ENCODE data around the gene C5orf34. TPM values are rescaled to one million over a fixed set of nuclear protein-coding genes. Genes with fewer than 3 reads are reported as not detected.
"Not testable (repeated sequence)": the region's sequence is repeated elsewhere in the genome, so short reads cannot be mapped to it uniquely, and the experiment has no call there.

The C5orf34 gene
- total and polyA plus RNA-seq, 2 donors: 5.3 to 8.2 TPM

DNA sequence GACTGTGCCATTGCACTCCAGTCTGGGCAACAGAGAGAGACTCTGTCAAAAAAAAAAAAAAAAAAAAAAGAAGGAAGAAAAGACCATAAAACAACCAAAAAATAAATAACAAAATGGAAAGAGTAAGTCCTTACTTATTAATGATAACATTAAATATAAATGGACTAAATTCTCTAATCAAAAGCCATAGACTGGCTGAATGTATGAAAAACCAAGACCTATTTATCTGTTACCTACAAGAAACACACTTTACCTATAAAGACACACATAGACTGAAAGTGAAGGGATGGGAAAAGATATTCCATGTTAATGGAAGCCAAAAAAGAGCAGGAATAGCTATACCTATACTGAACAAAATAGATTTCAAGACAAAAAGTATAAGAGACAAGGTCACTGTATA lies 47.8 kb downstream of the C5orf34 start:
- DNase-seq (ENCODE audit: low read depth in 6 of 9, low spot score in 9 of 9): no peak
- Histone ChIP-seq H3K27ac (ENCODE audit: low read depth in 1 of 2, low read length in 1 of 2) (no peak overlapping the region), H3K36me3 (ENCODE audit: control insufficient read depth in 2 of 2, insufficient read depth in 2 of 2, low read length in 1 of 2) (no peaks in the 10 kb centered on the region), H3K27me3 (ENCODE audit: control insufficient read depth in 2 of 2, insufficient read depth in 1 of 2, low read length in 1 of 2) (no peaks in the 10 kb centered on the region), H3K4me1 (ENCODE audit: control insufficient read depth in 2 of 2, insufficient read depth in 2 of 2, low read length in 2 of 2) (no peaks in the 10 kb centered on the region), H3K4me3 (ENCODE audit: low read length in 2 of 2) (no peak overlapping the region), H3K9me3 (ENCODE audit: control insufficient read depth in 2 of 2, insufficient read depth in 1 of 2, low read length in 1 of 2) (no peaks in the 10 kb centered on the region)

DNA sequence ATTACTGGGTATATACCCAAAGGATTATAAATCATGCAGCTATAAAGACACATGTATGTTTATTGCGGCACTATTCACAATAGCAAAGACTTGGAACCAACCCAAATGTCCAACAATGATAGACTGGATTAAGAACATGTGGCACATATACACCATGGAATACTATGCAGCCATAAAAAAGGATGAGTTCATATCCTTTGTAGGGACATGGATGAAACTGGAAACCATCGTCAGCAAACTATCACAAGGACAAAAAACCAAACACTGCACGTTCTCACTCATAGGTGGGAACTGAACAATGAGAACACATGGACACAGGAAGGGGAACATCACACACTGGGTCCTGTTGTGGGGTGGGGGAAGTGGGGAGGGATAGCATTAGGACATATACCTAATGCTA lies 49.5 kb downstream of the C5orf34 start:
- DNase-seq (ENCODE audit: low read depth in 6 of 9, low spot score in 9 of 9); H3K4me1 ChIP-seq (ENCODE audit: control insufficient read depth in 2 of 2, insufficient read depth in 2 of 2, low read length in 2 of 2); H3K36me3 ChIP-seq (ENCODE audit: control insufficient read depth in 2 of 2, insufficient read depth in 2 of 2, low read length in 1 of 2); H3K4me3 ChIP-seq (ENCODE audit: low read length in 2 of 2); H3K27ac ChIP-seq (ENCODE audit: low read depth in 1 of 2, low read length in 1 of 2); H3K27me3 ChIP-seq (ENCODE audit: control insufficient read depth in 2 of 2, insufficient read depth in 1 of 2, low read length in 1 of 2): not testable (repeated sequence)
- peaks cover 0 to 13% of the 10 kb centered on the region in 2 donors for H3K9me3 ChIP-seq (ENCODE audit: control insufficient read depth in 2 of 2, insufficient read depth in 1 of 2, low read length in 1 of 2)
- WGBS: 97% methylated on average over 3 of the region's 3 CpGs

DNA sequence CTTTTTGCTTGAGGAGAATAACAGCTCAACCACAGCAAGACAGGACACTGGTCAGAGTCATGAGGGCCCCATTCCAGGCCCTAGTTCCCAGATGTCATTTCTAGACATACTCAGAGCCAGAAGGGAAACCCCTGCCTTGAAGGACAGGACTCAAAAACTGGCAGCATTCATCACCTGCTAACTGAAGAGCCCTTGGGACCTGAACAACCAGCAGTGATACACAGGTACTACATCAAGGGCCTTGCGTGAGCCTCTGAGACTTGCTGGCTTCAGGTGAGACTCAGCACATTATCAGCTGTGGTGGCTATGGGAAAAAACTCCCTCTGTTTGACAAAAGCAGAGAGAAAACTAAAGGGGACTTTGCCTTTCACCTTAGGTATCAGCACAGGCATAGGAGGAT lies 53.9 kb downstream of the C5orf34 start:
- 100% methylated on average over 1 of the region's 1 CpG for WGBS
- H3K27me3 ChIP-seq (ENCODE audit: control insufficient read depth in 2 of 2, insufficient read depth in 1 of 2, low read length in 1 of 2): no peaks in the 10 kb centered on the region
- peaks cover 0 to 4% of the 10 kb centered on the region in 2 donors for H3K36me3 ChIP-seq (ENCODE audit: control insufficient read depth in 2 of 2, insufficient read depth in 2 of 2, low read length in 1 of 2)
- DNase-seq (ENCODE audit: low read depth in 6 of 9, low spot score in 9 of 9): no peak
- no peaks in the 10 kb centered on the region for H3K4me1 ChIP-seq (ENCODE audit: control insufficient read depth in 2 of 2, insufficient read depth in 2 of 2, low read length in 2 of 2)
- H3K9me3 ChIP-seq (ENCODE audit: control insufficient read depth in 2 of 2, insufficient read depth in 1 of 2, low read length in 1 of 2): peaks cover 0 to 17% of the 10 kb centered on the region in 2 donors
- H3K4me3 ChIP-seq (ENCODE audit: low read length in 2 of 2): no peak overlapping the region
- H3K27ac ChIP-seq (ENCODE audit: low read depth in 1 of 2, low read length in 1 of 2): no peak overlapping the region

DNA sequence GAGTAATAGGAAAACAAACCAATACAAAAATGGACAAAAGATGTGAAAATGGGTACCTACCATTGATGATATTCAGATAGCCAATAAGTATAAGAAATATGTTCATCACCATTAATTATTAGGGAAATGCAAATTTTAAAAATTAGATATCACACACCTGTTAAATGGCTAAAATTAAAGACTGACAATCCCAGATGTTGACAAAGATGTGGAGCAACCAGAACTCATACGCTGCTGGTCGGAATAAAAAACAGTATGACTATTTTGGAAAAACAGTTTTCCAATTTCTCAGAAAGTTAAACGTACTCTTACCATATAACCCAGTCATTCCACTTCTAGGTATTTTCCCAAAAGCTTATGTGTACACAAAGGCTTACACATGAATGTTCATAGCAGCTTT lies 58.4 kb downstream of the C5orf34 start:
- DNase-seq (ENCODE audit: low read depth in 6 of 9, low spot score in 9 of 9): no peak
- H3K36me3 ChIP-seq (ENCODE audit: control insufficient read depth in 2 of 2, insufficient read depth in 2 of 2, low read length in 1 of 2): peaks cover 0 to 4% of the 10 kb centered on the region in 2 donors
- 98% methylated on average over 3 of the region's 3 CpGs for WGBS

DNA sequence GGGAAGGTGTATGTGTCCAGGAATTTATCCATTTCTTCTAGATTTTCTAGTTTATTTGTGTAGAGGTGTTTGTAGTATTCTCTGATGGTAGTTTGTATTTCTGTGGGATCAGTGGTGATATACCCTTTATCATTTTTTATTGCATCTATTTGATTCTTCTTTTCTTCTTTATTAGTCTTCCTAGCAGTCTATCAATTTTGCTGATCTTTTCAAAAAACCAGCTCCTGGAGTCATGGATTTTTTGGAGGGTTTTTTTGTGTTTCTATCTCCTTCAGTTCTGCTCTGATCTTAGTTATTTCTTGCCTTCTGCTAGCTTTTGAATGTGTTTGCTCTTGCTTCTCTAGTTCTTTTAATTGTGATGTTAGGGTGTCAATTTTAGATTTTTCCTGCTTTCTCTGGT lies 73.4 kb downstream of the C5orf34 start:
- not testable (repeated sequence) for H3K36me3 ChIP-seq (ENCODE audit: control insufficient read depth in 2 of 2, insufficient read depth in 2 of 2, low read length in 1 of 2); H3K4me1 ChIP-seq (ENCODE audit: control insufficient read depth in 2 of 2, insufficient read depth in 2 of 2, low read length in 2 of 2); H3K27me3 ChIP-seq (ENCODE audit: control insufficient read depth in 2 of 2, insufficient read depth in 1 of 2, low read length in 1 of 2); H3K9me3 ChIP-seq (ENCODE audit: control insufficient read depth in 2 of 2, insufficient read depth in 1 of 2, low read length in 1 of 2); H3K4me3 ChIP-seq (ENCODE audit: low read length in 2 of 2); DNase-seq (ENCODE audit: low read depth in 6 of 9, low spot score in 9 of 9); H3K27ac ChIP-seq (ENCODE audit: low read depth in 1 of 2, low read length in 1 of 2)

More for the DNA sequence above, 58.4 kb downstream of the C5orf34 start:
- Histone ChIP-seq H3K4me1 (ENCODE audit: control insufficient read depth in 2 of 2, insufficient read depth in 2 of 2, low read length in 2 of 2) (no peaks in the 10 kb centered on the region), H3K4me3 (ENCODE audit: low read length in 2 of 2) (no peak overlapping the region), H3K27ac (ENCODE audit: low read depth in 1 of 2, low read length in 1 of 2) (no peak overlapping the region), H3K9me3 (ENCODE audit: control insufficient read depth in 2 of 2, insufficient read depth in 1 of 2, low read length in 1 of 2) (peaks cover 0 to 14% of the 10 kb centered on the region in 2 donors), H3K27me3 (ENCODE audit: control insufficient read depth in 2 of 2, insufficient read depth in 1 of 2, low read length in 1 of 2) (no peaks in the 10 kb centered on the region)

DNA sequence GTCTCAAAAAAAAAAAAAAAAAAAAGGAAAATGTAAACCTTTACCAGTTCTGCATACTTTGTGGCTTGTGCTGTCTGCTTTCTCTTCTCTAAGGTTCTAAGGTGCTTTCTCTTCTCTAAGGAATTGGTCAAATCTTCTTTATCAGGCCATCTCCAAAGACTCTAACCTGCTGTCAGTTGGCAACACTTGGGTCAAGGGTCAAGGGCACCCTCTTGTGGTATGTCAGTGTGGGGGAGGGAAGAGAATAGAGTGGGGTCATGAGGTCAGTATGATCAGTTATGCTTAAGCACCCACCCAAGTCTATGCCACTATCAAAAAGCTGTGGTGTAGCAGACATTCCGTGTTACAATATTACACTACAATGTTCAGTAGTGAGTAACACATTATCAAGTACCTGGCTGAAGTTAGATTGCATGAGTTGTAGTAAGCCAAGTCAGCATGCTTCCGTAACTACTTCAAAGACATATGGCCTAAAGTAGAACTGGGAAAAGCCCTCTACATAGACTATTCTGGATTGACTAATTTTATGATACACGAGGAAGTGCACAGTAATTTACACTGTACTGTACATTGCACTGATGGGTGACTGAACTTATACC lies 77.8 kb downstream of the C5orf34 start:
- no peaks in the 10 kb centered on the region for H3K9me3 ChIP-seq (ENCODE audit: control insufficient read depth in 2 of 2, insufficient read depth in 1 of 2, low read length in 1 of 2)
- H3K27ac ChIP-seq (ENCODE audit: low read depth in 1 of 2, low read length in 1 of 2): no peak overlapping the region
- over 99% methylated on average over 3 of the region's 3 CpGs for WGBS

More for the DNA sequence above, 77.8 kb downstream of the C5orf34 start:
- Histone ChIP-seq H3K36me3 (ENCODE audit: control insufficient read depth in 2 of 2, insufficient read depth in 2 of 2, low read length in 1 of 2) (no peaks in the 10 kb centered on the region), H3K27me3 (ENCODE audit: control insufficient read depth in 2 of 2, insufficient read depth in 1 of 2, low read length in 1 of 2) (no peaks in the 10 kb centered on the region), H3K4me3 (ENCODE audit: low read length in 2 of 2) (no peak overlapping the region), H3K4me1 (ENCODE audit: control insufficient read depth in 2 of 2, insufficient read depth in 2 of 2, low read length in 2 of 2) (no peaks in the 10 kb centered on the region)
- no peak for DNase-seq (ENCODE audit: low read depth in 6 of 9, low spot score in 9 of 9)

Other genes with a start within 250 kb of the C5orf34 start
- 20.1 TPM for gene HMGCS1, start 201.7 kb downstream of the C5orf34 start, total RNA-seq
- gene HMGCS1, start 201.7 kb downstream of the C5orf34 start, polyA plus RNA-seq: 17.8 TPM
- gene CCL28, start 102.8 kb downstream of the C5orf34 start, total RNA-seq: 2.0 TPM
- 6.5 TPM for gene CCL28, start 102.8 kb downstream of the C5orf34 start, polyA plus RNA-seq
- gene TMEM267, start 31.3 kb downstream of the C5orf34 start, total RNA-seq: 12.4 TPM
- 20.6 TPM for gene TMEM267, start 31.3 kb downstream of the C5orf34 start, polyA plus RNA-seq
- 75.8 TPM for gene PAIP1, start 41.9 kb upstream of the C5orf34 start, total RNA-seq
- 59.2 TPM for gene PAIP1, start 41.9 kb upstream of the C5orf34 start, polyA plus RNA-seq
- gene NNT, start 88.0 kb upstream of the C5orf34 start, total RNA-seq: 49.2 TPM
- 30.8 TPM for gene NNT, start 88.0 kb upstream of the C5orf34 start, polyA plus RNA-seq